BLaER1 treated with 17β-estradiol and CSF1 and Interleukin-3, amounts not matched to agents 10 nM and 100 nM (cell line): ENCODE results near the gene TRIM7.
A peak's percentile ranks its signal among the peaks of the same experiment; 100 is the strongest.

Experiments
- H3K27ac ChIP-seq, 11 experiments: shearing (Covaris generic); formaldehyde crosslinking; 2 replicates each; pipeline ENCODE4 v1.8.1; 2022
- H3K27me3 ChIP-seq, 11 experiments: shearing (Covaris generic); formaldehyde crosslinking; 2 replicates each; pipeline ENCODE4 v1.8.1; 2022
- H3K36me3 ChIP-seq, 11 experiments: shearing (Covaris generic); formaldehyde crosslinking; 2 replicates each; pipeline ENCODE4 v1.8.1; 2022
- H3K4me1 ChIP-seq, 10 experiments: shearing (Covaris generic); formaldehyde crosslinking; 2 replicates each; pipeline ENCODE4 v1.8.1; 2022
- H3K4me2 ChIP-seq, 11 experiments: shearing (Covaris generic); formaldehyde crosslinking; 2 replicates each; pipeline ENCODE4 v1.8.1; 2022
- H3K4me3 ChIP-seq, 10 experiments: shearing (Covaris generic); formaldehyde crosslinking; 2 replicates each; pipeline ENCODE4 v1.8.1; 2022
- H3K9ac ChIP-seq, 11 experiments: shearing (Covaris generic); formaldehyde crosslinking; 2 replicates each; pipeline ENCODE4 v1.8.1; 2022
- H3K9me3 ChIP-seq, 11 experiments: shearing (Covaris generic); formaldehyde crosslinking; replicated peaks in 1 of 11; 2 replicates each; pipeline ENCODE4 v1.8.1; 2022
- H4K20me1 ChIP-seq, 11 experiments: shearing (Covaris generic); formaldehyde crosslinking; 2 replicates each; pipeline ENCODE4 v1.8.1; 2022
- Cebpa-rat ChIP-seq, 11 experiments: shearing (Covaris generic); IDR thresholded peaks; 2 replicates each; pipeline ENCODE4 v1.8.1; 2022

TRIM7 gene

GRCh38 chr5:181195249-181195761 lies 9.7 kb downstream of the TRIM7 start:
- Histone ChIP-seq H4K20me1 (peaks cover 0 to 8% (median 0%) of the 10 kb centered on the region in 11 experiments; a peak in 2 of 22 replicates), H3K27me3 (peaks cover 0 to under 1% (median 0%) of the 10 kb centered on the region in 11 experiments; a peak in 1 of 22 replicates), H3K9ac (no peak overlapping the region), H3K9me3 (no peaks in the 10 kb centered on the region), H3K36me3 (no peaks in the 10 kb centered on the region; a peak in 1 of 22 replicates), H3K4me2 (no peak overlapping the region), H3K27ac (no peak overlapping the region), H3K4me3 (no peak overlapping the region), H3K4me1 (peaks cover 23 to 60% (median 47%) of the 10 kb centered on the region in 10 experiments)
- no peak for TF ChIP-seq Cebpa-rat (IDR thresholded peaks at IDR 0.05)

DNA sequence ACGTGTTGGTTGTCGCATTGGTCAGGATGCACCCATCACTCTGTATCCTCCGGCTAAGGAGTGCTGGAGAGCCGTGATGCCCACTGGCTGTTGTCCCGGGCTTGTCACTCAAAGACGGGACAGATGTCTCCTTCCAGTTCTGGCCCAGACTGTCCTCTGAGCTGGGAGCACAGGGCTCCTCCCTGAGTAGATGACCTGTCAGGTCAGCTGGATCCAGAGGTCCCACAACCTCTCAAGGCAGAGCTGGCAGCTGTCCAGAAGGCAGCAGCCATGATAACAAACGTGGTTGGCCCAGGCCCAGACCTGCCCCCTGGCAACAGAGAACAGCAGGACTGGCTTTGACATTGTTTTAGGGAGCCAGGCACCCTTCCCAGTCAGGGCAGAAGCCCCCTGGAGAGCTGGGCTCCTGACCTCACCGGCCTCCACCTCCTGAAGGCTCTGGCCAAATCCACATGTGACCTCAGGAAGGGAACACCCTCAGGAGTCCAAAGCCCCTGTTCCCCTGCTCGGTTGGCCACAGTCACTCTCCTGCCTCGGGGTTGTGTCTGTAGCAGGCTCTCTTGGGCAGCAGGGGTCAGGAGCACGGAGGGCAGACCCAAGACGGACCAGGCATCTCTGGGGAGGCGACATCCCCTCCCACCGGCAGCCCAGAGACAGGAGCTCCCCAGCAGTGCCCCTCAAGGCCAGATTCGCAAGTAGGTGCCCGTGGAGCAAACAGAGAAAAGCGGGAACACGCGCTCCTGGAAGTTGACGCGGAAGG lies 10.3 kb downstream of the TRIM7 start:
- H3K27ac ChIP-seq = no peak overlapping the region

GRCh38 chr5:181193656-181194055 lies 11.3 kb downstream of the TRIM7 start:
- H3K4me3 ChIP-seq = no peak overlapping the region
- H3K27me3 ChIP-seq = no peaks in the 10 kb centered on the region
- no peak overlapping the region for H3K27ac ChIP-seq
- H3K9me3 ChIP-seq = no peaks in the 10 kb centered on the region
- H3K4me1 ChIP-seq = peaks cover 12 to 47% (median 36%) of the 10 kb centered on the region in 10 experiments; a peak in 19 of 20 replicates
- H3K36me3 ChIP-seq = no peaks in the 10 kb centered on the region; a peak in 1 of 22 replicates
- peak overlapping the region in 8 of 11 experiments; percentile 15 to 100 (median 100); a peak in 15 of 22 replicates for H3K4me2 ChIP-seq
- no peak for TF ChIP-seq Cebpa-rat (IDR thresholded peaks at IDR 0.05)
- peaks cover 0 to 3% (median 0%) of the 10 kb centered on the region in 11 experiments; a peak in 1 of 22 replicates for H4K20me1 ChIP-seq
- peak overlapping the region in 1 of 11 experiments; percentile 83; a peak in 1 of 22 replicates for H3K9ac ChIP-seq

More for the DNA sequence above, 10.3 kb downstream of the TRIM7 start:
- peaks cover 18 to 57% (median 43%) of the 10 kb centered on the region in 10 experiments for H3K4me1 ChIP-seq
- H3K27me3 ChIP-seq = no peaks in the 10 kb centered on the region
- no peak overlapping the region for H3K4me3 ChIP-seq
- H3K36me3 ChIP-seq = no peaks in the 10 kb centered on the region; a peak in 1 of 22 replicates
- peaks cover 0 to 7% (median 0%) of the 10 kb centered on the region in 11 experiments; a peak in 2 of 22 replicates for H4K20me1 ChIP-seq
- H3K9ac ChIP-seq = no peak overlapping the region
- no peak overlapping the region for H3K4me2 ChIP-seq
- H3K9me3 ChIP-seq = no peaks in the 10 kb centered on the region
- no peak for TF ChIP-seq Cebpa-rat (IDR thresholded peaks at IDR 0.05)

- H4K20me1 ChIP-seq = no peaks in the 10 kb centered on the region
- peaks cover 11 to 35% (median 27%) of the 10 kb centered on the region in 10 experiments; a peak in 19 of 20 replicates for H3K4me1 ChIP-seq
- peak overlapping the region; percentile 87 to 100 (median 100) for H3K4me2 ChIP-seq
- peak overlapping the region; percentile 74 to 94 (median 89); a peak in 21 of 22 replicates for H3K27ac ChIP-seq
- no peaks in the 10 kb centered on the region for H3K27me3 ChIP-seq
- no peaks in the 10 kb centered on the region for H3K9me3 ChIP-seq
- H3K4me3 ChIP-seq = peak overlapping the region; percentile 69 to 91 (median 78)
- no peaks in the 10 kb centered on the region; a peak in 1 of 22 replicates for H3K36me3 ChIP-seq
- peak overlapping the region; percentile 83 to 92 (median 86) for H3K9ac ChIP-seq
- TF ChIP-seq Cebpa-rat (IDR thresholded peaks at IDR 0.05) = no peak
These were observed 12.5 kb downstream of the TRIM7 start for GRCh38 chr5:181192337-181193046.

DNA sequence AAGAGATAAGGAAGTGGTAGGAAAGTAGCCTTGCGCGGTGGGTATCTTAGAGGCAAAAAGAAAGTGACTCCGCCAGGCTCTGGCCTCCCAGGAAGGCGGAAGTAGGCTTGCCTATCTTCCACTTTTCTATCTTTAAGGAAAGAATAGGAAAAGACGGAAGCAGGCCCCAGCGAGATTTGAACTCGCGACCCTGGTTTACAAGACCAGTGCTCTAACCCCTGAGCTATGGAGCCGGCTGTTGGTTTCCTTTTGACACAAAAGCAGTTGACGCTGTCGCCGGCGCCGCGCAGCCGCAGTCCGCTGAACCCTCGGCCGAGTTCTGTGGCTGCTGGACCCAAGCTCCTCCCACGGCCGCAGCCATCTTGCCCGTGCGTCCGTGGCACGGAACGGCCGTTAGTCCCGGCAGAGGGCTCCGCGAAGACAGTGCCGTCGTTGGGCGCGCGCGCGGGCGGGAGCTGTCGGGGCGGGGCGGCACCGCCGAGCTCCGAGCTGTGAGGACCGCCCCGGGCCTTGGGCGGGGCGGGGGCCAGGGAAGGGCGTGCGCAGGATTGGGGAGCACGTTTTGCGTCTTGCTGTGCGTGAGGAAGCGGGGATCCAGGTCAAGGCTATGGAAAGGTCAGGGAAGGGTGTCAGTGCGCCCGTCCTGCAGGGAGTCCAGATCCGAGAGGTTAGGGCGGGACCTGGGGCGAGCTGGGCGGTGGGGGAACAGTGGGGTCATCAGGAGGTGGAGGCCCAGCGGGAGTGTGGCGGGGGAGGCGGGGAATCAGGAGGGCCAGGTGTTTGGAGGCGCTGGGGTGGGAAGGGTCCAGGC lies 13.3 kb downstream of the TRIM7 start:
- Histone ChIP-seq H3K27ac (peak overlapping the region; percentile 74 to 94 (median 89)), H4K20me1 (no peaks in the 10 kb centered on the region), H3K36me3 (no peaks in the 10 kb centered on the region; a peak in 1 of 22 replicates), H3K4me2 (peak overlapping the region; percentile 95 to 100 (median 100)), H3K4me1 (peaks cover 11 to 30% (median 23%) of the 10 kb centered on the region in 10 experiments; a peak in 19 of 20 replicates), H3K9me3 (no peaks in the 10 kb centered on the region), H3K27me3 (no peaks in the 10 kb centered on the region), H3K4me3 (peak overlapping the region; percentile 69 to 91 (median 78)), H3K9ac (peak overlapping the region; percentile 83 to 92 (median 86))
- no peak for TF ChIP-seq Cebpa-rat (IDR thresholded peaks at IDR 0.05)

GRCh38 chr5:181190711-181191525 lies 14.1 kb downstream of the TRIM7 start:
- Histone ChIP-seq H3K36me3 (no peaks in the 10 kb centered on the region; a peak in 1 of 22 replicates), H3K4me1 (peaks cover 11 to 30% (median 21%) of the 10 kb centered on the region in 10 experiments; a peak in 19 of 20 replicates), H4K20me1 (no peaks in the 10 kb centered on the region), H3K27ac (peak overlapping the region; percentile 74 to 94 (median 89)), H3K27me3 (no peaks in the 10 kb centered on the region), H3K9me3 (no peaks in the 10 kb centered on the region), H3K9ac (peak overlapping the region; percentile 83 to 92 (median 86)), H3K4me2 (peak overlapping the region; percentile 95 to 100 (median 100)), H3K4me3 (peak overlapping the region; percentile 69 to 91 (median 78))
- TF ChIP-seq Cebpa-rat (IDR thresholded peaks at IDR 0.05) = no peak

DNA sequence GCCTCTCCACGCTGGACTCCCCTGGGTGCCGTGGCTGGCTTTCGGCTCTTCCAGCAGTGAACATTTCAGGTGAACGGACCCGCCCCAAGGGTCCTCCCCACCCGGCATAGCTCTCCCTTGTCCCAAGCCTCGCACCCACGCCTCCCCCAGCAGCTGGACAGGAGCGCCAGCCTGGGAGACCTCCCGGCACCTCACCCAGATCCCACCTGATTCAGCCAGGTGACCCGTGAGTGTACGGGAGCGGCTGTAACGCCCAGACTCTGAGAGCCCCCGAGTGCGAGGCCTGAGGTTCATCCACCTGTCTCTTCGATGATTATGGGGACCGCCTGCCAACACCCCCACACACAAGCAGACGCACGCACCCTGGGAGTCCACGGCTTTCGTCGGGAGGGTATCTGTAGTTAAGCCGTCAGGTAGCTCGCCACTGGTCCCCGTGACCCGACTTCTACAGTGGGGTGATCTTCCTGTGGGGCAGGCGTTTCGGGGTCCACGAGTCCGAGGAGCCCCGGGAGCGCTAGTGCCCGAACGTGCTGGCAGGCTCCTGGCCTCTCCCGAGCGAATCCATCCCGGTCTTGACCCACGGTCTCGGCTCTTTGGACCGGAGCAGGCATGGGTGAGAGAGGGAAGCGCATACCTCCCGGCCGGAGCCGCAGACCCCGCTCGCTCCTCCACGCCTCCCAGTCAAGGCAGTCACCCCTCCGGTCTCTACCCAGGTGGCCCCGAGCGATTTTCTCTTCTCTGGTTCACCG lies 14.9 kb downstream of the TRIM7 start:
- H3K27me3 ChIP-seq = no peaks in the 10 kb centered on the region
- H3K4me1 ChIP-seq = peaks cover 13 to 37% (median 28%) of the 10 kb centered on the region in 10 experiments
- H3K4me2 ChIP-seq = peak overlapping the region; percentile 95 to 100 (median 100)
- H3K36me3 ChIP-seq = no peaks in the 10 kb centered on the region; a peak in 1 of 22 replicates
- no peaks in the 10 kb centered on the region for H4K20me1 ChIP-seq
- H3K9ac ChIP-seq = peak overlapping the region; percentile 83 to 92 (median 86)
- no peak for TF ChIP-seq Cebpa-rat (IDR thresholded peaks at IDR 0.05)
- no peaks in the 10 kb centered on the region for H3K9me3 ChIP-seq
- H3K27ac ChIP-seq = peak overlapping the region in 9 of 11 experiments; percentile 41 to 94 (median 89); a peak in 15 of 22 replicates
- peak overlapping the region; percentile 69 to 91 (median 78) for H3K4me3 ChIP-seq
